HCT116 (cell line): ENCODE data around the gene TPO.

ENCODE experiments used
- CBX3 ChIP-seq: IDR thresholded peaks from 2 replicates; pipeline ENCODE4 v1.6.1; 2012; ENCODE audit warnings: low read depth
- CTCF ChIP-seq, 3 experiments: fragments of 200-600 bp in 1 of 3; sonication (generic) in 1 of 3; IDR thresholded peaks in 2 of 3; conservative IDR thresholded peaks in 1 of 3; 2 replicates each; pipeline ENCODE4 v1.5.1; 2012 to 2017; ENCODE audit warnings: low read depth in 2 of 3, low read length in 2 of 3, antibody characterized with exemption in 1 of 3, borderline replicate concordance in 1 of 3, control low read depth in 1 of 3, mild to moderate bottlenecking in 1 of 3, mixed read lengths in 1 of 3, mixed run types in 1 of 3, moderate library complexity in 1 of 3; ENCODE audit not compliant: insufficient read depth in 1 of 3
- EGR1 ChIP-seq: IDR thresholded peaks from 2 replicates; pipeline ENCODE4 v1.6.1; 2012; ENCODE audit warnings: low read depth
- EZH2 ChIP-seq: fragments of 200-600 bp; sonication (generic); IDR thresholded peaks from 2 replicates; pipeline ENCODE4 v1.6.1; 2017; ENCODE audit warnings: antibody characterized with exemption, mixed run types
- EZH2phosphoT487 ChIP-seq: fragments of 200-600 bp; IDR thresholded peaks from 2 replicates; pipeline ENCODE4 v1.6.1; 2018; ENCODE audit warnings: antibody characterized with exemption, borderline replicate concordance
- MAX ChIP-seq: IDR thresholded peaks from 2 replicates; pipeline ENCODE4 v1.6.1; 2012
- POLR2A ChIP-seq: IDR thresholded peaks from 2 replicates; pipeline ENCODE4 v1.7.0; 2011; ENCODE audit warnings: borderline replicate concordance; ENCODE audit not compliant: insufficient read depth, insufficient read length; ENCODE audit errors: extremely low read depth
- POLR2AphosphoS5 ChIP-seq: IDR thresholded peaks from 2 replicates; pipeline ENCODE4 v1.6.1; 2011; ENCODE audit warnings: mild to moderate bottlenecking, low read depth, low read length, moderate library complexity
- REST ChIP-seq: IDR thresholded peaks from 2 replicates; pipeline ENCODE4 v1.6.1; 2012; ENCODE audit warnings: low read depth
- SRF ChIP-seq: IDR thresholded peaks from 2 replicates; pipeline ENCODE4 v1.6.1; 2012; ENCODE audit warnings: low read depth
- ZNF274 ChIP-seq: fragments of 200-500 bp; sonication (Bioruptor generic); IDR thresholded peaks from 2 replicates; pipeline ENCODE4 v1.6.1; 2014; ENCODE audit warnings: mild to moderate bottlenecking, low read depth, low read length, inconsistent platforms

GRCh38 chr2:1556776-1557466 is 143.7 kb downstream of the TPO start:
- TF ChIP-seq ZNF274 = no peak
- no peak for TF ChIP-seq CBX3
- no peak for TF ChIP-seq REST
- no peak for TF ChIP-seq POLR2A
- TF ChIP-seq POLR2AphosphoS5 = no peak
- no peak for TF ChIP-seq CTCF (IDR thresholded peaks at IDR 0.05 in 2 of 3, conservative IDR thresholded peaks at IDR 0.05 in 1 of 3; ENCODE audit: borderline replicate concordance in 1 of 3, insufficient read depth in 1 of 3, low read depth in 2 of 3, low read length in 2 of 3)
- TF ChIP-seq EZH2phosphoT487 = no peak
- TF ChIP-seq EGR1 = no peak
- no peak for TF ChIP-seq MAX
- TF ChIP-seq EZH2 = no peak
- no peak for TF ChIP-seq SRF
